ENCODE results near the gene TM4SF20.
"Not testable (repeated sequence)": the region's sequence is repeated elsewhere in the genome, so short reads cannot be mapped to it uniquely, and the experiment has no call there.

TM4SF20 gene

GRCh38 chr2:227398684-227399670 is 19.9 kb upstream of the TM4SF20 start:
- in situ Hi-C loops (cut with HindIII; ENCODE audit: low sequenced_read_pairs), result no loop called here

DNA sequence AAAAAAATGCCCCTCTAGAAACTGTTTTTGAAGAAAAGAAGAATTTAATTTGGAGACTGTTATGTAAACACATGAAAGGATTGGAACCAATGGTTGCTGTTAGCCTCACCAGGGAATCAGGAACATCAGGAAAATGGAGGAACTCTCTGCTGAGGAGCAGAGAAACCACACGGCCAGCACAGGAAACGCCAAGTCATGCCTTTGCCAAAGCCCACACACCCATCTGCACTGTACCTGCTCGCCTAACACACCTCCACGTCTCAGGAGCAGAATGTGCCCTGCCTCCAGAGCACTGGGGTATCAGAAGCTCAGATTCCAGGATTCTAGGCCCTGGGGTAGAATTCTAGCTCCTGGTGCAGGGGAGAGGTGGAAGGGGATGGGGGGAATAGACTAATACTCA is 18.5 kb upstream of the TM4SF20 start:
- in situ Hi-C loops (cut with HindIII; ENCODE audit: low sequenced_read_pairs), result no loop called here

GRCh38 chr2:227395556-227395955 is 16.4 kb upstream of the TM4SF20 start:
- in situ Hi-C loops (cut with HindIII; ENCODE audit: low sequenced_read_pairs), result no loop called here

- in situ Hi-C loops (cut with HindIII; ENCODE audit: low sequenced_read_pairs), result no loop called here
Observed at GRCh38 chr2:227394401-227394800, 15.3 kb upstream of the TM4SF20 start.

DNA sequence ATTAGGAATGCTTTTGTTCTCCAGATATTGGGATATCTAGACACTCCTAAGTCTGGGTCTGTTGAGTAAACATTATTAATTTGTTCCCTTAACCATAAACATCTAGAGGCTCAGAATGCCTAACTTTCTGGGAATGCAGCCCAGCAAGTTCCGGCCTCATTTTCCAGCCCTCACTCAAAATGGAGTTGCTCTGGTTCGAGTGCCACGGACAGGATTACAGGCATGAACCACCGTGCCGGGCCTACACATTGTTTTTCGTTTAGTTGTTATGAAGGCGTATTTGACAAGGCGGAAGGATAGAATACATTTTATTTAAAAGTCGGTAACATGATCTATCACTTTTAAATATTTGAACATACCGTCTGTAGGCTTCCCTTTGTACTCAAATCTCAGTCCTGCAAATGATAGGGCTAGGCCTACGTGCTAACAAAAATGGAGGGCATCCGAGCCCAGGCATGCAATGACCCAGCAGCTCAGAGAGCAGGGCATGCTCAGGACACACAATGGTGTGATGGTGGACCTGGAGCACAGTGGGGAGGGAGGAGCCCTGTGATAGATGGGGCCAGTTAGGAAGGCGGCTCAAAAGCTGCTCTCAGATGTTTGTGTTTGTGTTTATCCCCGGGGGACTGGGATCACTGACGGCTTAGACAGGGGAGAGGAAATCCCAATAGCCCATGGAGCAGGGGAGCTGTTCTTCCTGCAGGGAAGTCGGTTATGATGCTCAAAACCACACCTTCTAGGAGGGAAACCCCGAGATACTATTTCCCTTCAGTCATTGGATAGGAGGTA is 11.6 kb upstream of the TM4SF20 start:
- in situ Hi-C loops (cut with HindIII; ENCODE audit: low sequenced_read_pairs), result no loop called here

DNA sequence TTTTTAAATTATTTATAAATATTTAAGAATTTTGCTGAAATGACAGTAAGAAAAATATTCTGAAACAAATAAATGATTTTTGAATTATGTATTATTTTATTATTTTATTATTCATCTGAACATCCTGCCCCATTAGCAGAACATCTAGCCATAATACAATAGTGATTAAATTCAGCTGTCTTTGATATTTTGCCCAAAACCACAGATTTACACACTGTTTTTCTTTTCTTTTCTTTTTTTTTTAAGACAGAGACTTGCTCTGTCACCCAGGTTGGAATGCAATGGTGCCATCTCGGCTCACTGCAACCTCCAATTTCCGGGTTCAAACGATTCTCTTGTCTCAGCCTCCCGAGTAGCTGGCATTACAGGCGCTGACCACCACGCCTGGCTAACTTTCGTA is 10.6 kb upstream of the TM4SF20 start:
- in situ Hi-C loops (cut with HindIII; ENCODE audit: low sequenced_read_pairs), result no loop called here

DNA sequence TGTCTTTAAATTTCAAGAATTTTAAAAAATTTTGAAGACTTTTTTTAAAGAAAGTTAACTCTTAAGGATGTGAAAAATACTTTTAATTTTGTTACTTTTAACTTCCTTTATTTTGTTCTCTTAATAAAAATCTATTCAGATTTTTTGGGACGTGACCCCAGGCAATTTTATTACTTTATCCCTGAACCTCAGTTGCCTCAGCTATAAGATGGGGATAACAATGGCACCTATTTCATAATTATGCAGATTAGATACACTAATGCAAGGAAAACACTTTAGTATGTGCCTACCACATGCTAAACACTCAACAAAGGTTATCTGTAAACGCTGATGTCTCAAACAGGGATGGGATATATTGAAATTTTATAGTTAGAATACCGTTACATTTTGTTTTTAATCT is 10.1 kb upstream of the TM4SF20 start:
- in situ Hi-C loops (cut with HindIII; ENCODE audit: low sequenced_read_pairs), result no loop called here

GRCh38 chr2:227388537-227389011 is 9.5 kb upstream of the TM4SF20 start:
- in situ Hi-C loops (cut with HindIII; ENCODE audit: low sequenced_read_pairs), result no loop called here

- in situ Hi-C loops (cut with HindIII; ENCODE audit: low sequenced_read_pairs), result not testable (repeated sequence)
Observed at GRCh38 chr2:227387583-227387982, 8.5 kb upstream of the TM4SF20 start, which contains the start of gene SCYGR1. Gene SCYGR1 (minus strand): TSS chr2:227387949. CDS start chr2:227387949, 0 bp downstream.

DNA sequence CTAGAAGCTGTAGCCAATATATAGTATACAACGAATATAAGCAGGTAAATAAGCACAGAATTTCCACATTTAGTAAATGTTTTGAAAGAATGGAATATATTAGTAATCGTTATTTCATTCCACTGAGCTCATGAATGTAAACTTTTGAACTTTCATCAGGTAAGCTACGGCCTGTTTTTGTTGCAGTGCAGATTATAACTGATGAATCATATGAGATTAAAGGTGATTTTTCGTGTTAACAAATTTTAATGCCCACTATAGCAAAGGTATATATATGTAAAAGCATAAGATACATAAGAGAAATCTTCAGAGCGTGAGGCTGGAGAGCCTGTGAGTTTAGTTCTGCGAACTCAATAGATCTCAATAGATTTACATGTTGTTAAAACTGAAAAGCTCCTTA is 7.5 kb upstream of the TM4SF20 start:
- in situ Hi-C loops (cut with HindIII; ENCODE audit: low sequenced_read_pairs), result no loop called here

- in situ Hi-C loops (cut with HindIII; ENCODE audit: low sequenced_read_pairs), result no loop called here
Observed at GRCh38 chr2:227383686-227384085, 4.6 kb upstream of the TM4SF20 start.

DNA sequence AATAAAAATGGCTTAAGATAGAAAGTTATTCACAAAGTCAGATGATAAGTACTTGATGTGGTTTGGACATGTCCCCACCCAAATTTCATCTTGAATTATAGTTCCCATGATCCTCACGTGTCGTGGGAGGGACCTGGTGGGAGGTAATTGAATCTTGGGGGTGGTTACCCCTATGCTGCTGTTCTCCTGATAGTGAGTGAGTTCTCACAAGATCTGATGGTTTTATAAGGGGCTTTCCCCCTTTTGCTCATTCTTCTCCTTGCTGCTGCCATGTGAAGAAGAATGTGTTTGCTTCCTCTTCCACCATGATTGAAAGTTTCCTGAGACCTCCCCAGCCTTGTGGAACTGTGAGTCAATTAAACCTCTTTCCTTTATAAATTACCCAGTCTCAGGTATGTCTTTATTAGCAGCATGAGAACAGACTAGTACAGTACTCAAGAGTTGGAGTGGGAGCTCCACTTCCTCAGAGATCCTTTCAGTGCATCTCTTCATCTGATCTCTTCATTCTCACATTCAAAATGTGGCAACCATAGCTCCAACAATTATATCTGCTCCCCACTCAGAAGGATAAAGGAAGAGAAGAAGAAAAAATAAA is 3.2 kb upstream of the TM4SF20 start:
- in situ Hi-C loops (cut with HindIII; ENCODE audit: low sequenced_read_pairs), result not testable (repeated sequence)

GRCh38 chr2:227378371-227378782 is 729 bp downstream of the TM4SF20 start:
- in situ Hi-C loops (cut with HindIII; ENCODE audit: low sequenced_read_pairs), result no loop called here

DNA sequence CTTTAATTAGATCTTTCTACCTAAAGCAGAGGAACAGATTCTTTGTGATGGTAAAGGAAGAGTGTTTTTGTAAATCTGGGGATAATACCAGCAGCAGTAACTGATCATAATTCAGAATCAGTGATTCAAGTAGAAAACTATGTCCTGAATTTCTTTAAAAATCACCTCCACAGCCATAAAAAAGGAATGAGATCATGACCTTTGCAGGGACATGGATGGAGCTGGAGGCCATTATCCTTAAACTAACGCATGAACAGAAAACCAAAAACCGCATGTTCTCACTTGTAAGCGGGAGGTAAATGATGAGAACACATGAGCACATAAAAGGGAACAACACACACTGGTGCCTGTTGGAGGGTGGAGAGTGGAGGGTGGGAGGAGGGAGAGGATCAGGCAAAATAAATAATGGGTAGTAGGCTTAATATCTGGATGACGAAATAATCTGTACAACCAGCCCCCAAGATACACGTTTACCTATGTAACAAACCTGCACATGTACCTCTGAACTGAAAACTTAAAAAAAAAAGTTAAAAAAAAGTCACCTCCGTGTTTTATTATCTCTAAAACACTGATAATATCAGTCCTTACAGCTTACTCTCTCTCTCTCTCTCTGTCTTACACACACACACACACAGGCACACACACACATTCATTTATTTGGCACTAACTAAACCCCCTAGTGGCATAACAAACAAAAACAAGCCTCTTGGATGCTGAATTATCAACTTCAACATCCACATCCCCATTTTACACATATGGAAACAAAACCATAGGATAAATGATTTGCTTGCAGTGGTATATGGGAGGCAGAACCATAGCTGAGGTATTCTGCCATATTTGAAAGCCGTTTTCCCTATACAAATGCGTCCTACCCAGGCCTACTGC is 1.4 kb downstream of the TM4SF20 start:
- in situ Hi-C loops (cut with HindIII; ENCODE audit: low sequenced_read_pairs), result no loop called here

GRCh38 chr2:227376656-227377396 is 2.3 kb downstream of the TM4SF20 start:
- in situ Hi-C loops (cut with HindIII; ENCODE audit: low sequenced_read_pairs), result no loop called here

DNA sequence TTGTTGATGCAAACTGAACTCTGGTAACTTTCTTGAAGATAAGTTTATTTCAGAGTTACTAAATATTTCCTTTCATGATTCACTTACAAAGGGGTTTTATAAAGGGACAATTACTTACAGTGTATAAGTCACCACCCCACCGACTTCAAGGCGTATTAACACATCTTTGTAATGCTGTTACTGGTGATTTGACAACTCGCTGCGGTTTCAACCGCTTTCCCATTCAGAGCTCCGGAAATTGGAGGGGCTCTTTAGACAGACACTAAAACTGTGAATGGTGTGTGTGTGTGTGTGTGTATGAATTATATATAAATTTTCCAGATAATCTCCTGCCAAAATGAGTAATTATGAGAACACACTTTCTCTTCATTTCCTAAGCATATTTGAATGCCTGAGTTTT is 4.9 kb downstream of the TM4SF20 start:
- in situ Hi-C loops (cut with HindIII; ENCODE audit: low sequenced_read_pairs), result no loop called here

GRCh38 chr2:227373389-227373788 is 5.7 kb downstream of the TM4SF20 start:
- in situ Hi-C loops (cut with HindIII; ENCODE audit: low sequenced_read_pairs), result no loop called here

DNA sequence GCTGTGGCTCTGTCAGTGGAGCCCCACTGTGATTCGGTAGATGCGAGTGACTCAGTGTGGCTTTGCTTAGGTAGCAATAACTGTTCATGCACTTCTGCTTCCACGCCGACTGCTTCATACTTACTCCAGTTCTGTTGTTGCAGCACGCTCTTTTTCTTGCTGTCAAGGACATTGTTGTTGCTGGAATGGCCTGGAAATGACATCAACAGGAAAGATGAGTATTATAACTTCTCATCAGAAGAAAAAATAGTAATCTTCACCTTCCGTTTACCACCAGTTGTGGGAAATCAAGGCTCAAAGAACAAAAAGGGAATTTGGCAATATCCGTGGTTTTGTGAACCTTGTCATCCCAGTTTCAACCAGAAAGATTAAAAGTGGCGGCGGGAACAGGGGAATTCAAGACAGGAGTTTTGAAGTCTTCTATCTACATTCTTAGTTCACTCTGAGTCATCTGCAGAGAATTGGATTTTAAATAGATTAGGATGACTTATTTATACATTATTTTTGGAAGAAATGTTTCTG is 8.3 kb downstream of the TM4SF20 start:
- in situ Hi-C loops (cut with HindIII; ENCODE audit: low sequenced_read_pairs), result no loop called here

GRCh38 chr2:227370092-227370491 is 9.0 kb downstream of the TM4SF20 start:
- in situ Hi-C loops (cut with HindIII; ENCODE audit: low sequenced_read_pairs), result no loop called here
